BLaER1 treated with 17β-estradiol and CSF1 and Interleukin-3, amounts not matched to agents 10 nM and 100 nM (cell line): ENCODE data around the gene SLC17A3.

Experiments used
- H3K27ac ChIP-seq, 11 experiments: shearing (Covaris generic); formaldehyde crosslinking; 2 replicates each; pipeline ENCODE4 v1.8.1; 2022
- H3K27me3 ChIP-seq, 11 experiments: shearing (Covaris generic); formaldehyde crosslinking; 2 replicates each; pipeline ENCODE4 v1.8.1; 2022
- H3K36me3 ChIP-seq, 11 experiments: shearing (Covaris generic); formaldehyde crosslinking; 2 replicates each; pipeline ENCODE4 v1.8.1; 2022
- H3K4me1 ChIP-seq, 10 experiments: shearing (Covaris generic); formaldehyde crosslinking; 2 replicates each; pipeline ENCODE4 v1.8.1; 2022
- H3K4me2 ChIP-seq, 11 experiments: shearing (Covaris generic); formaldehyde crosslinking; 2 replicates each; pipeline ENCODE4 v1.8.1; 2022
- H3K4me3 ChIP-seq, 10 experiments: shearing (Covaris generic); formaldehyde crosslinking; 2 replicates each; pipeline ENCODE4 v1.8.1; 2022
- H3K9ac ChIP-seq, 11 experiments: shearing (Covaris generic); formaldehyde crosslinking; 2 replicates each; pipeline ENCODE4 v1.8.1; 2022
- H3K9me3 ChIP-seq, 11 experiments: shearing (Covaris generic); formaldehyde crosslinking; replicated peaks in 1 of 11; 2 replicates each; pipeline ENCODE4 v1.8.1; 2022
- H4K20me1 ChIP-seq, 11 experiments: shearing (Covaris generic); formaldehyde crosslinking; 2 replicates each; pipeline ENCODE4 v1.8.1; 2022
- Cebpa-rat ChIP-seq, 11 experiments: shearing (Covaris generic); IDR thresholded peaks; 2 replicates each; pipeline ENCODE4 v1.8.1; 2022

The SLC17A3 gene

GRCh38 chr6:25878721-25879322, 4.8 kb upstream of the SLC17A3 start:
- no peak for TF ChIP-seq Cebpa-rat (IDR thresholded peaks at IDR 0.05)
- Histone ChIP-seq H3K4me1 (peaks cover 0 to 8% (median 3%) of the 10 kb centered on the region in 10 experiments; a peak in 5 of 20 replicates), H3K9ac (no peak overlapping the region), H3K9me3 (peaks cover 0 to 11% (median 6%) of the 10 kb centered on the region in 11 experiments; a peak in 10 of 22 replicates), H3K4me3 (no peak overlapping the region), H3K27me3 (no peaks in the 10 kb centered on the region), H3K36me3 (no peaks in the 10 kb centered on the region), H3K4me2 (no peak overlapping the region), H3K27ac (no peak overlapping the region), H4K20me1 (no peaks in the 10 kb centered on the region)

GRCh38 chr6:25875926-25876602, 2.0 kb upstream of the SLC17A3 start:
- Histone ChIP-seq H3K27me3 (no peaks in the 10 kb centered on the region), H4K20me1 (no peaks in the 10 kb centered on the region), H3K4me2 (no peak overlapping the region), H3K9me3 (no peaks in the 10 kb centered on the region), H3K27ac (no peak overlapping the region), H3K36me3 (no peaks in the 10 kb centered on the region), H3K4me1 (peaks cover 0 to 8% (median 1%) of the 10 kb centered on the region in 10 experiments; a peak in 4 of 20 replicates), H3K9ac (no peak overlapping the region), H3K4me3 (no peak overlapping the region)
- TF ChIP-seq Cebpa-rat (IDR thresholded peaks at IDR 0.05): no peak

GRCh38 chr6:25875563-25875905, 1.5 kb upstream of the SLC17A3 start:
- H3K36me3 ChIP-seq: no peaks in the 10 kb centered on the region
- no peak overlapping the region for H3K9ac ChIP-seq
- peaks cover 0 to 8% (median 1%) of the 10 kb centered on the region in 10 experiments; a peak in 4 of 20 replicates for H3K4me1 ChIP-seq
- H3K4me3 ChIP-seq: no peak overlapping the region
- H3K27me3 ChIP-seq: no peaks in the 10 kb centered on the region
- H4K20me1 ChIP-seq: no peaks in the 10 kb centered on the region
- no peak for TF ChIP-seq Cebpa-rat (IDR thresholded peaks at IDR 0.05)
- no peak overlapping the region for H3K4me2 ChIP-seq
- H3K9me3 ChIP-seq: no peaks in the 10 kb centered on the region
- no peak overlapping the region for H3K27ac ChIP-seq

- H3K36me3 ChIP-seq: no peaks in the 10 kb centered on the region
- H4K20me1 ChIP-seq: no peaks in the 10 kb centered on the region
- H3K9me3 ChIP-seq: no peaks in the 10 kb centered on the region
- H3K4me1 ChIP-seq: peaks cover 0 to 8% (median 1%) of the 10 kb centered on the region in 10 experiments; a peak in 4 of 20 replicates
- H3K27ac ChIP-seq: no peak overlapping the region
- H3K4me3 ChIP-seq: no peak overlapping the region
- no peaks in the 10 kb centered on the region for H3K27me3 ChIP-seq
- peak overlapping the region in 3 of 11 experiments; percentile 7 to 35 (median 31); a peak in 5 of 22 replicates for H3K4me2 ChIP-seq
- no peak overlapping the region for H3K9ac ChIP-seq
- TF ChIP-seq Cebpa-rat (IDR thresholded peaks at IDR 0.05): no peak
Observed at GRCh38 chr6:25874822-25875562, 949 bp upstream of the SLC17A3 start.

GRCh38 chr6:25872814-25873213, 1.2 kb downstream of the SLC17A3 start:
- TF ChIP-seq Cebpa-rat (IDR thresholded peaks at IDR 0.05): no peak
- Histone ChIP-seq H3K9ac (no peak overlapping the region), H4K20me1 (no peaks in the 10 kb centered on the region), H3K4me3 (no peak overlapping the region), H3K4me2 (no peak overlapping the region), H3K36me3 (no peaks in the 10 kb centered on the region), H3K27ac (no peak overlapping the region), H3K27me3 (no peaks in the 10 kb centered on the region), H3K9me3 (no peaks in the 10 kb centered on the region), H3K4me1 (peaks cover 0 to 8% (median 1%) of the 10 kb centered on the region in 10 experiments; a peak in 4 of 20 replicates)

GRCh38 chr6:25869840-25870239, 4.2 kb downstream of the SLC17A3 start:
- H4K20me1 ChIP-seq: no peaks in the 10 kb centered on the region
- no peak for TF ChIP-seq Cebpa-rat (IDR thresholded peaks at IDR 0.05)
- peaks cover 0 to 6% (median 2%) of the 10 kb centered on the region in 10 experiments; a peak in 6 of 20 replicates for H3K4me1 ChIP-seq
- no peaks in the 10 kb centered on the region for H3K36me3 ChIP-seq
- no peak overlapping the region for H3K9ac ChIP-seq
- H3K4me3 ChIP-seq: no peak overlapping the region
- no peaks in the 10 kb centered on the region for H3K27me3 ChIP-seq
- H3K27ac ChIP-seq: no peak overlapping the region
- no peaks in the 10 kb centered on the region for H3K9me3 ChIP-seq
- no peak overlapping the region for H3K4me2 ChIP-seq

GRCh38 chr6:25868436-25869183, 5.4 kb downstream of the SLC17A3 start:
- Histone ChIP-seq H3K4me1 (peaks cover 0 to 6% (median 0%) of the 10 kb centered on the region in 10 experiments; a peak in 2 of 20 replicates), H3K27ac (no peak overlapping the region), H3K9ac (no peak overlapping the region), H4K20me1 (no peaks in the 10 kb centered on the region), H3K27me3 (no peaks in the 10 kb centered on the region), H3K36me3 (no peaks in the 10 kb centered on the region), H3K4me3 (no peak overlapping the region), H3K9me3 (no peaks in the 10 kb centered on the region), H3K4me2 (no peak overlapping the region)
- TF ChIP-seq Cebpa-rat (IDR thresholded peaks at IDR 0.05): no peak

GRCh38 chr6:25866011-25866410, 8.0 kb downstream of the SLC17A3 start:
- Histone ChIP-seq H3K4me2 (peak overlapping the region in 2 of 11 experiments; percentile 3 to 13; a peak in 2 of 22 replicates), H3K27me3 (no peaks in the 10 kb centered on the region), H3K36me3 (no peaks in the 10 kb centered on the region), H3K9ac (no peak overlapping the region), H3K4me3 (no peak overlapping the region), H4K20me1 (no peaks in the 10 kb centered on the region), H3K27ac (no peak overlapping the region), H3K9me3 (no peaks in the 10 kb centered on the region), H3K4me1 (peaks cover 0 to 6% (median 0%) of the 10 kb centered on the region in 10 experiments; a peak in 2 of 20 replicates)
- TF ChIP-seq Cebpa-rat (IDR thresholded peaks at IDR 0.05): no peak

- no peak overlapping the region for H3K27ac ChIP-seq
- H3K4me2 ChIP-seq: no peak overlapping the region
Observed at GRCh38 chr6:25863360-25863759, 10.7 kb downstream of the SLC17A3 start.

More at GRCh38 chr6:25863360-25863759, 10.7 kb downstream of the SLC17A3 start:
- H4K20me1 ChIP-seq: no peaks in the 10 kb centered on the region
- no peaks in the 10 kb centered on the region for H3K27me3 ChIP-seq
- no peak overlapping the region for H3K4me3 ChIP-seq
- no peak overlapping the region for H3K9ac ChIP-seq
- H3K4me1 ChIP-seq: peaks cover 0 to 6% (median 0%) of the 10 kb centered on the region in 10 experiments; a peak in 2 of 20 replicates
- no peaks in the 10 kb centered on the region for H3K9me3 ChIP-seq
- no peaks in the 10 kb centered on the region for H3K36me3 ChIP-seq
- no peak for TF ChIP-seq Cebpa-rat (IDR thresholded peaks at IDR 0.05)
